BE2C (cell line): ENCODE data around the gene KDM8. TPM values are rescaled to one million over a fixed set of nuclear protein-coding genes. Genes with fewer than 3 reads are reported as not detected.
A peak's percentile ranks its signal among the peaks of the same experiment; 100 is the strongest.

Experiments used
- DNase-seq: peaks from one replicate; pipeline ENCODE4 v3.0.0-alpha.2; 2020
- H3K27me3 ChIP-seq: fragments of 250-450 bp; sonication (Bioruptor Pico); 2 replicates; pipeline ENCODE4 v1.5.1; 2020; ENCODE audit warnings: mild to moderate bottlenecking
- H3K36me3 ChIP-seq: fragments of 250-450 bp; sonication (Bioruptor Pico); 2 replicates; pipeline ENCODE4 v1.5.1; 2020; ENCODE audit warnings: mild to moderate bottlenecking
- H3K4me1 ChIP-seq: fragments of 250-450 bp; sonication (Bioruptor Pico); 2 replicates; pipeline ENCODE4 v1.5.1; 2020
- H3K4me3 ChIP-seq: 2 replicates; pipeline ENCODE4 v1.5.1; 2011; ENCODE audit warnings: low read depth, low read length
- H3K9me3 ChIP-seq: fragments of 250-450 bp; sonication (Bioruptor Pico); 2 replicates; pipeline ENCODE4 v1.5.1; 2020
- polyA plus RNA-seq: library from polyadenylated mRNA; unstranded; fragments of >200 nt; gene quantifications from one replicate; pipeline ENCODE4 v1.2.1, GENCODE V29; 2012; ENCODE audit warnings: low read depth, missing spikeins; ENCODE audit not compliant: insufficient read length, insufficient read depth
- TF ChIP-seq, protein P1 (sequence below): IDR thresholded peaks from 2 replicates; pipeline ENCODE4 v1.5.1; 2012; ENCODE audit warnings: mild to moderate bottlenecking, low read depth, low read length

The KDM8 gene
- 18.1 TPM for polyA plus RNA-seq

GRCh38 chr16:27203507-27204311 lies at the start of gene KDM8:
Gene KDM8 (plus strand): TSS chr16:27203526. CDS start chr16:27210124, 6,598 bp downstream.
- TF ChIP-seq, protein P1, sequence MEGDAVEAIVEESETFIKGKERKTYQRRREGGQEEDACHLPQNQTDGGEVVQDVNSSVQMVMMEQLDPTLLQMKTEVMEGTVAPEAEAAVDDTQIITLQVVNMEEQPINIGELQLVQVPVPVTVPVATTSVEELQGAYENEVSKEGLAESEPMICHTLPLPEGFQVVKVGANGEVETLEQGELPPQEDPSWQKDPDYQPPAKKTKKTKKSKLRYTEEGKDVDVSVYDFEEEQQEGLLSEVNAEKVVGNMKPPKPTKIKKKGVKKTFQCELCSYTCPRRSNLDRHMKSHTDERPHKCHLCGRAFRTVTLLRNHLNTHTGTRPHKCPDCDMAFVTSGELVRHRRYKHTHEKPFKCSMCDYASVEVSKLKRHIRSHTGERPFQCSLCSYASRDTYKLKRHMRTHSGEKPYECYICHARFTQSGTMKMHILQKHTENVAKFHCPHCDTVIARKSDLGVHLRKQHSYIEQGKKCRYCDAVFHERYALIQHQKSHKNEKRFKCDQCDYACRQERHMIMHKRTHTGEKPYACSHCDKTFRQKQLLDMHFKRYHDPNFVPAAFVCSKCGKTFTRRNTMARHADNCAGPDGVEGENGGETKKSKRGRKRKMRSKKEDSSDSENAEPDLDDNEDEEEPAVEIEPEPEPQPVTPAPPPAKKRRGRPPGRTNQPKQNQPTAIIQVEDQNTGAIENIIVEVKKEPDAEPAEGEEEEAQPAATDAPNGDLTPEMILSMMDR = no peak
- peaks cover 7% of the 10 kb centered on the region for H3K4me1 ChIP-seq

DNA sequence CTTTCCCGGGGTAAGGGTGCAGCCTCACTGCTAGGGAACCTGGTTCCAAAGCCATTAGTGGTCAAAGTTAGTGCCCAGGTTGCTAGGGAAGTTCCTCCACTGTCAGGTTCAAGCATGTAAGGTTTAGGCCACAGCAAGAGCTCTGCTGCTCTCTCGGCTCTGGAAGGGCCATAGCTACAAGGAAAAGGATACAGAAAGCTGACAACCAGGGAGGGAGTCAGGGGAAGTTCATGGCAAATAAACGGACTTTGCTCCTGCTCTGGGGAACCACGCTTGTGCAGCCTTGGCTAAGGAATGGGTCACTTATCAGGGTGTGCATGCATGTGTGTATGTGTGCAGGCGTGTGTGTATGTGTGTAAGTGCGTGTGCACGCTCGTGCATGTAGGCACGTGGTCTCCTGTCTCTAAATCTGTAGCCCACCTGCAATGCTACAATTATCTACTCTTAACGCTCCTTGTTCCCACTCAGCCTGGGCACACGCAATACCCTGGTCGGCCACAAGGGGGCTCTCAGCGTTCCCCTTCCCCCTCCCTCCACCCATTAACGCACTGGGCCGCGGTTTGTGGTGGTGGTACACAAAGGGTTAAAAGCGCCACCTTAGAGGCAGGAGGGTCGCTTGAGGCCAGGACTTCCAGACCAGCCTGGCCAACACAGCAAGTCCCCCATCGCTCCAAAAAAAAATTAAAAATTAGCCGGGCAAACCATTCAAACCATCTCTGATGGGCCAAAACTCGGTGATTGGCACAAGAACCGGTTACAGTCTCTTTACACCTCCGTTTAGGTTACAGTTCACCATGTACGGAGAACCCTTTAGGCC lies 48.4 kb upstream of the KDM8 start:
- Histone ChIP-seq H3K9me3 (no peaks in the 10 kb centered on the region), H3K4me3 (no peak overlapping the region), H3K4me1 (no peaks in the 10 kb centered on the region), H3K27me3 (no peaks in the 10 kb centered on the region), H3K36me3 (no peaks in the 10 kb centered on the region)
- TF ChIP-seq, protein P1 = peak; percentile 96
- DNase-seq = peak; percentile 58

More at GRCh38 chr16:27203507-27204311, at the start of gene KDM8:
- no peaks in the 10 kb centered on the region for H3K27me3 ChIP-seq
- no peaks in the 10 kb centered on the region for H3K36me3 ChIP-seq
- DNase-seq = peak; percentile 99
- peak within 1 kb of the TSS; percentile 88 for H3K4me3 ChIP-seq
- H3K9me3 ChIP-seq = no peaks in the 10 kb centered on the region

DNA sequence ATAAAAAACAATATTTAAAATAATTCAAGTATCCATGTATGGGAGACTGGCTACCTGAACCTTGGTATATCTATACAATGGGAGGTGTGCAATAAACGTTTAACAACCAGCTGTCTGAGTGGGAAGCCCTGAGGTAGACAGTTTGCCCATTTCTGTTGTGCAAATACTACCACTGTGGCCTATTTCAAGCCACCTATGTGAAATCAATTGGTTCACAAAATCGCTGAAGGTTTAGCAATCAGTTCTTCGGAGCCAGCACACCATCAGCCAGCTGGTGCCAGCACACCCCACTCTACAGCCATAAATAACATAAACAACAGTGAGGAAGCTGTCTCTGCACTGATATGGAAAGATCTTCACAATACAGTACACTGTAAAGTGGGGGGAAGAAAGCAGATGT lies 46.7 kb upstream of the KDM8 start:
- H3K36me3 ChIP-seq = no peaks in the 10 kb centered on the region
- TF ChIP-seq, protein P1 = no peak
- no peaks in the 10 kb centered on the region for H3K27me3 ChIP-seq
- no peaks in the 10 kb centered on the region for H3K4me1 ChIP-seq
- no peak for DNase-seq
- no peak overlapping the region for H3K4me3 ChIP-seq
- no peaks in the 10 kb centered on the region for H3K9me3 ChIP-seq

DNA sequence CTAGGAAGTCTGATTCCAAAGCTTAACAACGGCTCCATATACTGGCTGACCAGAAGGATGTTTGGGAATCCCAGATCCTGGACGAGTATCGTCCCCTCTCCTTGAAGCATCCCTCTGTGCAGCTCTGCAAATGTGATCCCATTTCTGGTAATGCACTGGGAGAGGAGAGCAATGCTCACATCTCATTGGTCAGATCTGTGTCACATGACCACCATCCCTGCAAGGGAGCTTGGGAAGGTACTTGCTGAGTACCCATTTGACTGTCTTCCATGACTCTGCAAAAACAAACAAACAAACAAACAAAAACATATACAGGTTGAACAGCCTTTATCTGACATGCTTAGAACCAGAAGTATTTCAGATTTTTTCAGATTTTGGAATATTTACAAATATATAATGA lies 41.9 kb upstream of the KDM8 start:
- no peaks in the 10 kb centered on the region for H3K36me3 ChIP-seq
- H3K27me3 ChIP-seq = no peaks in the 10 kb centered on the region
- TF ChIP-seq, protein P1 = no peak
- DNase-seq = no peak
- no peaks in the 10 kb centered on the region; the same call in 1 of the 2 replicates for H3K9me3 ChIP-seq
- H3K4me1 ChIP-seq = no peaks in the 10 kb centered on the region
- H3K4me3 ChIP-seq = no peak overlapping the region

- no peak for DNase-seq
- no peaks in the 10 kb centered on the region for H3K36me3 ChIP-seq
- TF ChIP-seq, protein P1 = no peak
- no peaks in the 10 kb centered on the region for H3K4me1 ChIP-seq
- H3K27me3 ChIP-seq = no peaks in the 10 kb centered on the region
- no peaks in the 10 kb centered on the region; the same call in 1 of the 2 replicates for H3K9me3 ChIP-seq
- no peak overlapping the region for H3K4me3 ChIP-seq
These were observed 39.0 kb upstream of the KDM8 start for GRCh38 chr16:27164352-27164751.
